Right lobe of liver (tissue), 4 donors: Measurements from ENCODE around the gene ZNF91.
"Not testable (repeated sequence)": the region's sequence is repeated elsewhere in the genome, so short reads cannot be mapped to it uniquely, and the experiment has no call there.

Source experiments
- CTCF ChIP-seq, 4 donors: fragments of 200-600 bp in 3 of 4; fragments of 450-650 bp in 1 of 4; IDR thresholded peaks; one replicate each; pipeline versions ENCODE4 v1.5.1 to v1.8.0; 2016 to 2022; ENCODE audit warnings: antibody characterized with exemption in 4 of 4, mild to moderate bottlenecking in 2 of 4
- POLR2A ChIP-seq: fragments of 450-650 bp; IDR thresholded peaks from one replicate; pipeline ENCODE4 v1.6.1; 2017; ENCODE audit warnings: antibody characterized with exemption, mild to moderate bottlenecking
- donor health status: DM: no; HTN: no; CAD: no.
- donor health status: DM: no; HTN: no; CAD: no.
- donor health status: DM: no; HTN: yes; CAD: no.

DNA sequence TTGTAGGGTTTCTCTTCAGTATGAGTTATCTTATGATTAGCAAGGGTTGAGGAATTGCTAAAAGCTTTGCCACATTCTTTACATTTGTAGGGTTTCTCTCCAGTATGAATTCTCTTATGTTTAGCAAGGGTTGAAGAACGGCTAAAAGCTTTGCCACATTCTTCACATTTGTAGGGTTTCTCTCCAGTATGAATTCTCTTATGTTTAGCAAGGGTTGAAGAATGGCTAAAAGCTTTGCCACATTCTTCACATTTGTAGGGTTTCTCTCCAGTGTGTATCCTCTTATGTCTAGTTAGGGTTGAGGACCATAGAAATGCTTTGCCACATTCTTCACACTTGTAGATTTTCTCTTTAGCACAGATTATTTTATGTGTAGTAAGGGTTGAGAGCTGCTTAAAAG, 33.4 kb downstream of the ZNF91 start:
- TF ChIP-seq CTCF (IDR thresholded peaks at IDR 0.05); POLR2A: not testable (repeated sequence)
